Aorta (tissue), 5 donors: Measurements from ENCODE around the gene PLCXD3. TPM values are rescaled to one million over a fixed set of nuclear protein-coding genes. Genes with fewer than 3 reads are reported as not detected.
A peak's percentile ranks its signal among the peaks of the same experiment; 100 is the strongest.

Source experiments
- ATAC-seq: fragments of 200-7000 bp; cut with Tn5 transposase; one replicate; pipeline ENCODE4 v1.9.1; 2022; ENCODE audit warnings: moderate library complexity; ENCODE audit not compliant: low FRiP score
- DNase-seq, 2 donors: peaks; one replicate each; pipeline ENCODE4 v3.0.0-alpha.2; 2020
- H3K27ac ChIP-seq, 2 donors: one replicate each; pipeline ENCODE4 v1.5.1; 2013; ENCODE audit warnings: low read length in 2 of 2, mild to moderate bottlenecking in 2 of 2, moderate library complexity in 2 of 2, control low read depth in 1 of 2, inconsistent platforms in 1 of 2, low read depth in 1 of 2
- H3K27me3 ChIP-seq, 2 donors: one replicate each; pipeline ENCODE4 v1.6.1; 2013; ENCODE audit warnings: control low read depth in 1 of 2, low read length in 1 of 2, mild to moderate bottlenecking in 1 of 2, moderate library complexity in 1 of 2; ENCODE audit not compliant: insufficient read depth in 2 of 2, control insufficient read depth in 1 of 2
- H3K36me3 ChIP-seq, 2 donors: one replicate each; pipeline ENCODE4 v1.6.1; 2013; ENCODE audit warnings: control low read depth in 1 of 2, low read length in 1 of 2, mild to moderate bottlenecking in 1 of 2; ENCODE audit not compliant: insufficient read depth in 2 of 2, control insufficient read depth in 1 of 2
- H3K4me1 ChIP-seq, 2 donors: one replicate each; pipeline ENCODE4 v1.6.1; 2013; ENCODE audit warnings: low read length in 2 of 2, control low read depth in 1 of 2, mild to moderate bottlenecking in 1 of 2, moderate library complexity in 1 of 2; ENCODE audit not compliant: insufficient read depth in 2 of 2, control insufficient read depth in 1 of 2
- H3K4me3 ChIP-seq, 2 donors: one replicate each; pipeline ENCODE4 v1.5.1; 2013; ENCODE audit warnings: low read length in 2 of 2, control low read depth in 1 of 2, mild to moderate bottlenecking in 1 of 2
- H3K9me3 ChIP-seq: one replicate; pipeline ENCODE4 v1.6.1; 2013; ENCODE audit warnings: mild to moderate bottlenecking, low read length; ENCODE audit not compliant: control insufficient read depth
- WGBS, 2 donors: extraction: QIAGEN DNeasy Blood & Tissue Kit; methylation state at CpG; one replicate each; pipeline ENCODE4 v1.1.7; 2013; 5-methylcytosine and 5-hydroxymethylcytosine counted together
- intact Hi-C, 2 donors: fragments of 100-400 bp; cut with DNase I; formaldehyde crosslinking; loops; one replicate each; pipeline versions ENCODE4 v1.14.2 to v1.15.0; 2022
- polyA plus RNA-seq, 2 donors: library from polyadenylated mRNA; stranded (reverse); fragments of 200-250 nt; gene quantifications; one replicate each; pipeline ENCODE4 v1.2.3, GENCODE V29; 2013
- total RNA-seq, 2 donors: library from RNA; stranded (reverse); fragmentation: NEBNext Ultra II Directional; extraction: Animal tissue kit (Norgen Biotek cat#: 25700); gene quantifications; one replicate each; pipeline ENCODE4 v1.2.1, GENCODE V29; 2021
- donor health status: healthy with polysubstance abuse.
- donor health status: Bipolar disorder and iron deficiency.
- donor health status: DM: no; HTN: no; CAD: no.
- donor health status: DM: no; HTN: no; CAD: no.
- donor health status: DM: yes; HTN: yes; CAD: no.

PLCXD3 gene
- total and polyA plus RNA-seq, 4 donors, result 0.67 to 14.5 (median 8.3) TPM

GRCh38 chr5:41339339-41339738 is 171.1 kb downstream of the PLCXD3 start:
- Histone ChIP-seq H3K27me3 (no peaks in the 10 kb centered on the region), H3K9me3 (no peaks in the 10 kb centered on the region), H3K27ac (no peak overlapping the region), H3K36me3 (no peaks in the 10 kb centered on the region), H3K4me1 (peaks cover 0 to 1% of the 10 kb centered on the region in 2 donors), H3K4me3 (no peak overlapping the region)
- intact Hi-C loops, result no loop called here
- ATAC-seq, result no peak
- no peak for DNase-seq
- 93 to 100% methylated on average over 1 of the region's 1 CpG for WGBS, 2 donors

GRCh38 chr5:41338136-41338675 is 172.2 kb downstream of the PLCXD3 start:
- Histone ChIP-seq H3K36me3 (no peaks in the 10 kb centered on the region), H3K27me3 (no peaks in the 10 kb centered on the region), H3K27ac (no peak overlapping the region), H3K4me1 (peaks cover 0 to 1% of the 10 kb centered on the region in 2 donors), H3K9me3 (no peaks in the 10 kb centered on the region), H3K4me3 (no peak overlapping the region)
- DNase-seq, result no peak
- 76 to 78% methylated on average over 2 of the region's 2 CpGs for WGBS, 2 donors
- intact Hi-C loops, result no loop called here
- no peak for ATAC-seq

- H3K27me3 ChIP-seq, result no peaks in the 10 kb centered on the region
- no peak for ATAC-seq
- peaks cover 0 to 1% of the 10 kb centered on the region in 2 donors for H3K4me1 ChIP-seq
- no peaks in the 10 kb centered on the region for H3K36me3 ChIP-seq
- no peak for DNase-seq
- intact Hi-C loops, result no loop called here
- no peaks in the 10 kb centered on the region for H3K9me3 ChIP-seq
- no peak overlapping the region for H3K4me3 ChIP-seq
- no peak overlapping the region for H3K27ac ChIP-seq
Measured at GRCh38 chr5:41337724-41338123, 172.7 kb downstream of the PLCXD3 start.

- intact Hi-C loops, result no loop called here
- Histone ChIP-seq H3K27ac (no peak overlapping the region), H3K4me1 (peaks cover 0 to 1% of the 10 kb centered on the region in 2 donors), H3K27me3 (no peaks in the 10 kb centered on the region), H3K36me3 (no peaks in the 10 kb centered on the region), H3K9me3 (no peaks in the 10 kb centered on the region), H3K4me3 (no peak overlapping the region)
- DNase-seq (no peak), ATAC-seq (no peak)
Measured at GRCh38 chr5:41337216-41337615, 173.2 kb downstream of the PLCXD3 start.

GRCh38 chr5:41336471-41336870 is 173.9 kb downstream of the PLCXD3 start:
- ATAC-seq (no peak), DNase-seq (no peak)
- Histone ChIP-seq H3K36me3 (no peaks in the 10 kb centered on the region), H3K4me1 (peaks cover 0 to 1% of the 10 kb centered on the region in 2 donors), H3K27me3 (no peaks in the 10 kb centered on the region), H3K9me3 (no peaks in the 10 kb centered on the region), H3K4me3 (no peak overlapping the region), H3K27ac (no peak overlapping the region)
- intact Hi-C loops, result no loop called here
- 78 to 91% methylated on average over 1 of the region's 1 CpG for WGBS, 2 donors

GRCh38 chr5:41335596-41336181 is 174.7 kb downstream of the PLCXD3 start:
- peaks cover 0 to 1% of the 10 kb centered on the region in 2 donors for H3K4me1 ChIP-seq
- H3K9me3 ChIP-seq, result no peaks in the 10 kb centered on the region
- 66 to 68% methylated on average over 4 of the region's 4 CpGs for WGBS, 2 donors
- no peak for ATAC-seq
- H3K4me3 ChIP-seq, result no peak overlapping the region
- no peaks in the 10 kb centered on the region for H3K27me3 ChIP-seq
- intact Hi-C loops, result no loop called here
- H3K27ac ChIP-seq, result no peak overlapping the region
- no peak for DNase-seq
- no peaks in the 10 kb centered on the region for H3K36me3 ChIP-seq

GRCh38 chr5:41334758-41335157 is 175.6 kb downstream of the PLCXD3 start:
- H3K27ac ChIP-seq, result no peak overlapping the region
- ATAC-seq (peak; percentile 73), DNase-seq (peak in 1 of 2 donors; percentile 50)
- WGBS, 2 donors, result 45% methylated on average over 5 of the region's 5 CpGs
- no peaks in the 10 kb centered on the region for H3K9me3 ChIP-seq
- no peak overlapping the region for H3K4me3 ChIP-seq
- no peaks in the 10 kb centered on the region for H3K27me3 ChIP-seq
- intact Hi-C loops, result no loop called here
- H3K4me1 ChIP-seq, result no peaks in the 10 kb centered on the region
- H3K36me3 ChIP-seq, result no peaks in the 10 kb centered on the region

- H3K9me3 ChIP-seq, result no peaks in the 10 kb centered on the region
- peak; percentile 26 for ATAC-seq
- no peak overlapping the region for H3K4me3 ChIP-seq
- whole genome bisulfite sequencing, 2 donors, result 0 to 6% methylated on average over 1 of the region's 1 CpG
- no peak overlapping the region for H3K27ac ChIP-seq
- no peak for DNase-seq
- no peaks in the 10 kb centered on the region for H3K27me3 ChIP-seq
- H3K4me1 ChIP-seq, result no peaks in the 10 kb centered on the region
- no peaks in the 10 kb centered on the region for H3K36me3 ChIP-seq
- intact Hi-C loops, result no loop called here
Measured at GRCh38 chr5:41334221-41334620, 176.2 kb downstream of the PLCXD3 start.

GRCh38 chr5:41325074-41325473 is 185.3 kb downstream of the PLCXD3 start:
- no peaks in the 10 kb centered on the region for H3K27me3 ChIP-seq
- H3K4me3 ChIP-seq, result no peak overlapping the region
- no peak for ATAC-seq
- intact Hi-C loops, result no loop called here
- H3K4me1 ChIP-seq, result peaks cover 2% of the 10 kb centered on the region in 2 donors
- WGBS, 2 donors, result 3 to 6% methylated on average over 2 of the region's 2 CpGs
- H3K36me3 ChIP-seq, result no peaks in the 10 kb centered on the region
- no peaks in the 10 kb centered on the region for H3K9me3 ChIP-seq
- no peak for DNase-seq
- H3K27ac ChIP-seq, result no peak overlapping the region
